K562 (cell line): Measurements from ENCODE around the gene SLC44A5. TPM values are rescaled to one million over a fixed set of nuclear protein-coding genes. Genes with fewer than 3 reads are reported as not detected.
A peak's percentile ranks its signal among the peaks of the same experiment; 100 is the strongest.

Experiments used
- ATAC-seq: fragments of 200-7000 bp; cut with Tn5 transposase; 3 replicates; pipeline ENCODE4 v1.9.1; 2020; ENCODE audit warnings: moderate library complexity
- BruUV-seq: library from RNA; stranded (reverse); fragments of 400-500 nt; replicated peaks from 2 replicates; lab custom pipeline; 2021; lab: Mats Ljungman, UMichigan
- CTCF ChIA-PET: fragments of 300-600 bp; formaldehyde crosslinking; extraction: SDS; loops from one replicate; lab custom pipeline; 2021; ENCODE audit warnings: low intra/inter-chr PET ratio; lab: Yijun Ruan, JAX
- POLR2A ChIA-PET: fragments of 300-600, 350-650 bp; sonication (Branson Sonifier 250); formaldehyde crosslinking; extraction: SDS; loops from one replicate; lab custom pipeline; 2021; ENCODE audit warnings: antibody characterized with exemption, inconsistent platforms; lab: Yijun Ruan, JAX
- DNase-seq, 4 experiments: peaks; one replicate each; pipeline versions ENCODE4 v3.0.0 to v3.0.0-alpha.2; 2011 to 2018; ENCODE audit warnings: low spot score in 3 of 4, mixed read lengths in 3 of 4; ENCODE audit errors: extremely low read depth in 1 of 4
- FAIRE-seq: peaks from 2 replicates; lab custom pipeline; 2011; peaks lifted over from hg19 to GRCh38; lab: Jason Lieb, UNC
- H2AFZ ChIP-seq: 2 replicates; pipeline ENCODE4 v1.6.0; 2011; ENCODE audit warnings: low read depth, low read length, control low read depth, inconsistent platforms
- H3K27ac ChIP-seq: fragments of 200-600 bp; 3 replicates; pipeline ENCODE4 v1.8.0; 2011; ENCODE audit warnings: low read depth, mild to moderate bottlenecking, control low read depth, inconsistent platforms, low read length, moderate library complexity, mixed read lengths; ENCODE audit errors: extremely low read depth
- H3K27me3 ChIP-seq, 2 experiments: fragments of 300-600 bp in 1 of 2; 2 replicates in 1 of 2; 3 replicates in 1 of 2; pipeline versions ENCODE4 v1.6.0 to v1.8.0; 2011; ENCODE audit warnings: inconsistent platforms in 2 of 2, low read length in 2 of 2, mild to moderate bottlenecking in 1 of 2, mixed read lengths in 1 of 2, moderate library complexity in 1 of 2; ENCODE audit not compliant: control insufficient read depth in 2 of 2, insufficient read depth in 2 of 2
- H3K36me3 ChIP-seq: fragments of 300-600 bp; 3 replicates; pipeline ENCODE4 v1.8.0; 2011; ENCODE audit warnings: mild to moderate bottlenecking, low read length, inconsistent platforms; ENCODE audit not compliant: control insufficient read depth, insufficient read depth
- H3K4me1 ChIP-seq, 2 experiments: fragments of 200-600 bp in 1 of 2; replicated peaks in 1 of 2; 2 replicates in 1 of 2; 3 replicates in 1 of 2; pipeline versions ENCODE4 v1.5.1 to v1.8.0; 2011; ENCODE audit warnings: inconsistent platforms in 2 of 2, low read length in 2 of 2, mild to moderate bottlenecking in 1 of 2, mixed read lengths in 1 of 2, moderate library complexity in 1 of 2; ENCODE audit not compliant: control insufficient read depth in 2 of 2, insufficient read depth in 2 of 2
- H3K4me2 ChIP-seq: 2 replicates; pipeline ENCODE4 v1.6.1; 2011; ENCODE audit warnings: low read length, control low read depth, inconsistent platforms, mixed read lengths; ENCODE audit not compliant: insufficient read depth
- H3K4me3 ChIP-seq: fragments of 200-600 bp; sonication (generic), shearing (Covaris generic); 2 replicates; pipeline ENCODE4 v1.5.1; 2016; ENCODE audit warnings: control low read depth, inconsistent platforms
- H3K79me2 ChIP-seq: fragments of 200-600 bp; 3 replicates; pipeline ENCODE4 v1.8.0; 2011; ENCODE audit warnings: low read length, inconsistent platforms; ENCODE audit not compliant: control insufficient read depth, insufficient read depth
- H3K9ac ChIP-seq, 2 experiments: 2 replicates each; pipeline versions ENCODE4 v1.6.0 to v1.6.1; 2011; ENCODE audit warnings: low read depth in 2 of 2, low read length in 2 of 2, control low read depth in 1 of 2, inconsistent platforms in 1 of 2, mild to moderate bottlenecking in 1 of 2, mixed read lengths in 1 of 2; ENCODE audit not compliant: insufficient read depth in 1 of 2
- H3K9me1 ChIP-seq: one replicate; pipeline ENCODE4 v1.6.0; 2011; ENCODE audit warnings: inconsistent platforms, mild to moderate bottlenecking, low read length, moderate library complexity; ENCODE audit not compliant: control insufficient read depth, insufficient read depth
- H3K9me3 ChIP-seq: replicated peaks from 2 replicates; pipeline ENCODE4 v1.5.1; 2011; ENCODE audit warnings: low read depth, low read length, inconsistent platforms; ENCODE audit not compliant: control insufficient read depth, insufficient read depth
- H4K20me1 ChIP-seq: replicated peaks from 2 replicates; pipeline ENCODE4 v1.6.1; 2011; ENCODE audit warnings: low read length, inconsistent platforms, mixed read lengths; ENCODE audit not compliant: control insufficient read depth, insufficient read depth
- CBFA2T2 ChIP-seq: fragments of 450-650 bp; conservative IDR thresholded peaks from 2 replicates; pipeline ENCODE4 v1.6.1; 2017; ENCODE audit warnings: mild to moderate bottlenecking
- CBFA2T3 ChIP-seq: fragments of 450-650 bp; IDR thresholded peaks from 2 replicates; pipeline ENCODE4 v1.6.1; 2017
- ETV5 ChIP-seq: sonication (generic); formaldehyde crosslinking; IDR thresholded peaks from 2 replicates; pipeline ENCODE4 v1.4.0; 2020; ENCODE audit warnings: low read depth, mild to moderate bottlenecking, missing genetic modification reagents
- FOXJ3 ChIP-seq: sonication (generic); formaldehyde crosslinking; IDR thresholded peaks from 2 replicates; pipeline ENCODE4 v1.4.0; 2020; ENCODE audit warnings: mild to moderate bottlenecking, missing genetic modification reagents
- HDAC3 ChIP-seq: fragments of 450-650 bp; IDR thresholded peaks from 2 replicates; pipeline ENCODE4 v1.6.1; 2018; ENCODE audit warnings: borderline replicate concordance, mild to moderate bottlenecking, moderate library complexity; ENCODE audit not compliant: partially characterized antibody
- HNRNPLL ChIP-seq: fragments of 200-400 bp; formaldehyde crosslinking; IDR thresholded peaks from 2 replicates; pipeline ENCODE4 v1.6.1; 2017; ENCODE audit warnings: low read length, low read depth, mild to moderate bottlenecking; ENCODE audit not compliant: poor library complexity, severe bottlenecking
- NCOR1 ChIP-seq: fragments of 450-650 bp; IDR thresholded peaks from 2 replicates; pipeline ENCODE4 v1.6.1; 2016; ENCODE audit warnings: mild to moderate bottlenecking, moderate library complexity
- PHF20 ChIP-seq: fragments of 450-650 bp; IDR thresholded peaks from 2 replicates; pipeline ENCODE4 v1.6.1; 2018; ENCODE audit not compliant: partially characterized antibody
- TEAD4 ChIP-seq, 2 experiments: sonication (generic) in 1 of 2; formaldehyde crosslinking in 1 of 2; IDR thresholded peaks; 2 replicates each; pipeline versions ENCODE4 v1.6.1 to v1.8.0; 2012 to 2022; ENCODE audit warnings: borderline replicate concordance in 1 of 2, inconsistent platforms in 1 of 2, low read length in 1 of 2, mild to moderate bottlenecking in 1 of 2, missing genetic modification reagents in 1 of 2
- ZNF212 ChIP-seq: fragments of 450-650 bp; formaldehyde crosslinking; IDR thresholded peaks from 2 replicates; pipeline ENCODE4 v1.4.0; 2020; ENCODE audit warnings: mild to moderate bottlenecking
- WGBS: fragments of 100-300 bp; shearing (Covaris generic); methylation state at CpG from one replicate; pipeline ENCODE4 v1.1.6; 2016; ENCODE audit warnings: low coverage, mixed read lengths; ENCODE audit not compliant: insufficient coverage; ENCODE audit errors: missing lambda C conversion rate; 5-methylcytosine and 5-hydroxymethylcytosine counted together
- in situ Hi-C: fragments of 300-500 bp; cut with MboI; formaldehyde crosslinking; loops from 4 replicates; pipeline ENCODE4 v1.15.0; 2018; ENCODE audit warnings: inconsistent platforms, mixed read lengths
- intact Hi-C: fragments of 100-400 bp; cut with micrococcal nuclease; formaldehyde crosslinking; loops from 2 replicates; pipeline ENCODE4 v1.14.2; 2022
- polyA plus RNA-seq, 8 experiments: library from polyadenylated mRNA; depleted of rRNA in 4 of 8; stranded (reverse) in 5 of 8; unstranded in 3 of 8; fragments of >200 nt; fragmentation: Nextera tagmentation in 2 of 8; fragmentation: Illumina TruSeq in 1 of 8; extraction: Ambion mirVana in 2 of 8; extraction: Trizol in 1 of 8; gene quantifications; 2 replicates each; pipeline versions ENCODE4 v1.2.1 to v1.2.3, GENCODE V29; 2011 to 2014; ENCODE audit warnings: inconsistent platforms in 1 of 8, missing spikeins in 1 of 8
- total RNA-seq, 7 experiments: library from RNA; depleted of rRNA in 6 of 7; stranded (reverse); fragments of >200 nt in 6 of 7; fragmentation: Illumina TruSeq in 2 of 7; extraction: Trizol in 2 of 7; gene quantifications; 2 replicates each; pipeline versions ENCODE4 v1.2.1 to v1.2.3, GENCODE V29; 2011 to 2021; ENCODE audit warnings: low replicate concordance in 1 of 7

SLC44A5 gene
- total and polyA plus RNA-seq, 9 of the 15 experiments (the other 6 are each of a cell fraction or from before 2014, with no cell fraction given): 1.2 to 10.1 (median 3.2) TPM

DNA sequence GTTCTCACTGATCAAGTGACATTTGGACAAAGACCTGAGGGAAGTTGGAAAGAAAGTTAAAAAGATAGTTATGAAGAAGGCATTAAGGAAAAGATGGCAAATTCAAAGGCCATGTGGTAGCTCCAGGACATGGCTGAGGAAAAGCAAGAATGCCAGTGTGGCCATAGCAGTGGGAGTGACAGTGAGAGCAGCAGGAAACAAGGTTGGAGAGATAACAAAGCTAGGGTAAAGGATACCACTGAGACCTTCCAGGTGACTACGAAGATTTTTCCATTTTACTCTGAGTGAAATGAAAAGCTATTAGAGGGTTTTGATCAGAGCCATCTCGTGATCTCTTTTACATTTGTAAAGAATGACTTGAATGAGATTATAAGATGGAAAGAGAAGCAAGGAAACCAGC is 170.6 kb downstream of the SLC44A5 start:
- peak; percentile 61 for FAIRE-seq
- no peak overlapping the region for H3K9ac ChIP-seq
- H3K4me1 ChIP-seq: peaks cover 0 to 6% of the 10 kb centered on the region in 2 experiments; a peak in 2 of 5 replicates
- intact Hi-C loops (no loop called here), in situ Hi-C loops (no loop called here)
- ChIA-PET CTCF (no interaction called here), POLR2A (no interaction called here)
- no peaks in the 10 kb centered on the region for H3K79me2 ChIP-seq
- H3K9me1 ChIP-seq: no peaks in the 10 kb centered on the region
- H3K36me3 ChIP-seq: no peaks in the 10 kb centered on the region
- no peak overlapping the region for H3K4me3 ChIP-seq
- no peaks in the 10 kb centered on the region for H3K9me3 ChIP-seq
- peak; percentile 65; the same call in 2 of the 3 replicates for ATAC-seq
- H3K4me2 ChIP-seq: no peak overlapping the region
- WGBS: 13% methylated on average over 2 of the region's 2 CpGs
- no TSS peak for BruUV-seq
- 0 out of 2 replicates have a peak, but pooled peaks have one; percentile 9 for TF ChIP-seq TEAD4 (IDR thresholded peaks at IDR 0.05; ENCODE audit: low read length)
- no peak for TF ChIP-seq TEAD4 (CRISPR knock-in tag; IDR thresholded peaks at IDR 0.05; ENCODE audit: borderline replicate concordance)
- no peak for TF ChIP-seq FOXJ3 (CRISPR knock-in tag)
- TF ChIP-seq HDAC3: no peak
- no peak for TF ChIP-seq HNRNPLL
- TF ChIP-seq CBFA2T3: peak; percentile 68
- no peak for TF ChIP-seq ETV5 (CRISPR knock-in tag)
- TF ChIP-seq ZNF212 (CRISPR knock-in tag): no peak
- no peak for TF ChIP-seq NCOR1
- peak; percentile 37; the same call in 1 of the 2 replicates for TF ChIP-seq CBFA2T2
- TF ChIP-seq PHF20: no peak
- no peaks in the 10 kb centered on the region for H3K27me3 ChIP-seq
- no peak for DNase-seq
- no peak overlapping the region for H3K27ac ChIP-seq
- H4K20me1 ChIP-seq: no peaks in the 10 kb centered on the region
- 0 out of 2 replicates have a peak overlapping the region, but pooled peaks have one; percentile 6 for H2AFZ ChIP-seq
